Subcutaneous abdominal adipose tissue (tissue), 5 donors: ENCODE results near the gene KRTAP4-3.
"Not testable (repeated sequence)": the region's sequence is repeated elsewhere in the genome, so short reads cannot be mapped to it uniquely, and the experiment has no call there.

Experiments
- H3K27ac ChIP-seq: one replicate; pipeline ENCODE4 v1.7.0; 2013; ENCODE audit warnings: low read depth, mild to moderate bottlenecking, inconsistent platforms, low read length, moderate library complexity
- H3K27me3 ChIP-seq, 5 donors: one replicate each; pipeline ENCODE4 v1.7.0; 2013; ENCODE audit warnings: low read length in 5 of 5, inconsistent platforms in 1 of 5; ENCODE audit not compliant: control insufficient read depth in 5 of 5, insufficient read depth in 4 of 5
- H3K36me3 ChIP-seq, 5 donors: one replicate each; pipeline ENCODE4 v1.7.0; 2013; ENCODE audit warnings: low read length in 5 of 5; ENCODE audit not compliant: control insufficient read depth in 5 of 5, insufficient read depth in 5 of 5
- H3K4me1 ChIP-seq, 5 donors: one replicate each; pipeline ENCODE4 v1.7.0; 2013; ENCODE audit warnings: low read length in 5 of 5, mild to moderate bottlenecking in 3 of 5, moderate library complexity in 1 of 5; ENCODE audit not compliant: control insufficient read depth in 5 of 5, insufficient read depth in 5 of 5
- H3K4me3 ChIP-seq, 5 donors: one replicate each; pipeline ENCODE4 v1.7.0; 2013; ENCODE audit warnings: low read length in 5 of 5, low read depth in 1 of 5
- H3K9ac ChIP-seq, 5 donors: one replicate each; pipeline ENCODE4 v1.7.0; 2013; ENCODE audit warnings: low read length in 5 of 5, mild to moderate bottlenecking in 4 of 5, moderate library complexity in 3 of 5
- H3K9me3 ChIP-seq, 5 donors: one replicate each; pipeline ENCODE4 v1.7.0; 2013; ENCODE audit warnings: low read length in 5 of 5; ENCODE audit not compliant: control insufficient read depth in 5 of 5
- donor health status: healthy.
- donor health status: healthy.
- donor health status: healthy.
- donor health status: healthy.
- donor health status: healthy.

The KRTAP4-3 gene

GRCh38 chr17:41153856-41154255 lies 14.2 kb downstream of the KRTAP4-3 start:
- Histone ChIP-seq H3K9ac (no peak overlapping the region), H3K27ac (no peak overlapping the region), H3K4me1 (no peaks in the 10 kb centered on the region), H3K27me3 (peaks cover 0 to 5% (median 0%) of the 10 kb centered on the region in 5 donors), H3K36me3 (no peaks in the 10 kb centered on the region), H3K4me3 (no peak overlapping the region), H3K9me3 (no peaks in the 10 kb centered on the region)

GRCh38 chr17:41151525-41151924 lies 16.5 kb downstream of the KRTAP4-3 start:
- peaks cover 0 to 5% (median 0%) of the 10 kb centered on the region in 5 donors for H3K27me3 ChIP-seq
- H3K4me1 ChIP-seq, result no peaks in the 10 kb centered on the region
- no peaks in the 10 kb centered on the region for H3K9me3 ChIP-seq
- H3K4me3 ChIP-seq, result no peak overlapping the region
- H3K9ac ChIP-seq, result no peak overlapping the region
- no peaks in the 10 kb centered on the region for H3K36me3 ChIP-seq
- no peak overlapping the region for H3K27ac ChIP-seq

GRCh38 chr17:41150026-41150425 lies 18.0 kb downstream of the KRTAP4-3 start:
- no peaks in the 10 kb centered on the region for H3K36me3 ChIP-seq
- no peak overlapping the region for H3K27ac ChIP-seq
- H3K9ac ChIP-seq, result no peak overlapping the region

GRCh38 chr17:41149652-41149985 lies 18.4 kb downstream of the KRTAP4-3 start, which contains the start of gene KRTAP4-5:
KRTAP4-5 (minus strand) TSS chr17:41149825; CDS start chr17:41149767, 58 bp downstream.
- Histone ChIP-seq H3K9me3 (no peaks in the 10 kb centered on the region), H3K4me1 (no peaks in the 10 kb centered on the region), H3K4me3 (no peak within 1 kb of the TSS), H3K27ac (no peak within 1 kb of the TSS), H3K27me3 (peaks cover 0 to 5% (median 0%) of the 10 kb centered on the region in 5 donors), H3K9ac (no peak within 1 kb of the TSS), H3K36me3 (no peaks in the 10 kb centered on the region)

More at GRCh38 chr17:41150026-41150425, 18.0 kb downstream of the KRTAP4-3 start:
- Histone ChIP-seq H3K4me3 (no peak overlapping the region), H3K27me3 (peaks cover 0 to 5% (median 0%) of the 10 kb centered on the region in 5 donors), H3K4me1 (no peaks in the 10 kb centered on the region), H3K9me3 (no peaks in the 10 kb centered on the region)

GRCh38 chr17:41148971-41149651 lies 18.9 kb downstream of the KRTAP4-3 start:
- H3K36me3 ChIP-seq, H3K9me3 ChIP-seq, H3K27ac ChIP-seq, H3K4me1 ChIP-seq, H3K27me3 ChIP-seq, H3K4me3 ChIP-seq, H3K9ac ChIP-seq: not testable (repeated sequence)

GRCh38 chr17:41147531-41148204 lies 20.4 kb downstream of the KRTAP4-3 start:
- H3K9ac ChIP-seq, result no peak overlapping the region
- no peaks in the 10 kb centered on the region for H3K36me3 ChIP-seq
- no peak overlapping the region for H3K4me3 ChIP-seq
- H3K27me3 ChIP-seq, result peaks cover 0 to 5% (median 0%) of the 10 kb centered on the region in 5 donors
- no peaks in the 10 kb centered on the region for H3K4me1 ChIP-seq
- H3K27ac ChIP-seq, result no peak overlapping the region
- peaks cover 0 to 12% (median 5%) of the 10 kb centered on the region in 5 donors for H3K9me3 ChIP-seq

GRCh38 chr17:41145261-41145660 lies 22.8 kb downstream of the KRTAP4-3 start:
- Histone ChIP-seq H3K36me3 (no peaks in the 10 kb centered on the region), H3K9ac (no peak overlapping the region), H3K27me3 (peaks cover 0 to 5% (median 0%) of the 10 kb centered on the region in 5 donors), H3K4me3 (no peak overlapping the region), H3K27ac (no peak overlapping the region), H3K9me3 (peaks cover under 1 to 14% (median 8%) of the 10 kb centered on the region in 5 donors), H3K4me1 (no peaks in the 10 kb centered on the region)

GRCh38 chr17:41144846-41145245 lies 23.2 kb downstream of the KRTAP4-3 start:
- H3K9me3 ChIP-seq, result peaks cover 3 to 18% (median 11%) of the 10 kb centered on the region in 5 donors
- H3K27ac ChIP-seq, result no peak overlapping the region
- no peaks in the 10 kb centered on the region for H3K4me1 ChIP-seq
- H3K9ac ChIP-seq, result no peak overlapping the region
- H3K27me3 ChIP-seq, result peaks cover 0 to 4% (median 0%) of the 10 kb centered on the region in 5 donors
- no peak overlapping the region for H3K4me3 ChIP-seq
- no peaks in the 10 kb centered on the region for H3K36me3 ChIP-seq

- Histone ChIP-seq H3K4me1 (no peaks in the 10 kb centered on the region), H3K27ac (no peak overlapping the region), H3K36me3 (no peaks in the 10 kb centered on the region), H3K27me3 (peaks cover 0 to 4% (median 0%) of the 10 kb centered on the region in 5 donors), H3K4me3 (no peak overlapping the region), H3K9ac (no peak overlapping the region), H3K9me3 (peaks cover 3 to 21% (median 14%) of the 10 kb centered on the region in 5 donors)
Observed at GRCh38 chr17:41141361-41141760, 26.7 kb downstream of the KRTAP4-3 start.

GRCh38 chr17:41140360-41141131 lies 27.5 kb downstream of the KRTAP4-3 start, which contains the start of gene KRTAP4-6:
KRTAP4-6 (minus strand) TSS chr17:41140544; CDS start chr17:41140487, 57 bp downstream.
- H3K9ac ChIP-seq, result no peak within 1 kb of the TSS
- H3K9me3 ChIP-seq, result peaks cover 3 to 21% (median 14%) of the 10 kb centered on the region in 5 donors
- peaks cover 0 to 4% (median 0%) of the 10 kb centered on the region in 5 donors for H3K27me3 ChIP-seq
- H3K36me3 ChIP-seq, result no peaks in the 10 kb centered on the region
- H3K4me3 ChIP-seq, result no peak within 1 kb of the TSS
- no peaks in the 10 kb centered on the region for H3K4me1 ChIP-seq
- no peak within 1 kb of the TSS for H3K27ac ChIP-seq
